HG03097 (cell line): ENCODE measurements around the gene SUMO3.

ENCODE experiments used
- ATAC-seq: cut with Tn5 transposase; IDR thresholded peaks from one replicate; pipeline ENCODE4 v1.9.1; 2021; ENCODE audit not compliant: unreplicated experiment, low FRiP score

Gene SUMO3

GRCh38 chr21:44762221-44763049, 55.4 kb downstream of the SUMO3 start:
- no peak for ATAC-seq

- ATAC-seq = no peak
Measured at GRCh38 chr21:44761747-44762208, 56.1 kb downstream of the SUMO3 start.

GRCh38 chr21:44761011-44761729, 56.7 kb downstream of the SUMO3 start:
- no peak for ATAC-seq

- ATAC-seq = no peak
Measured at GRCh38 chr21:44760376-44760775, 57.5 kb downstream of the SUMO3 start.

- ATAC-seq = no peak
Measured at GRCh38 chr21:44759628-44760285, 58.1 kb downstream of the SUMO3 start.

DNA sequence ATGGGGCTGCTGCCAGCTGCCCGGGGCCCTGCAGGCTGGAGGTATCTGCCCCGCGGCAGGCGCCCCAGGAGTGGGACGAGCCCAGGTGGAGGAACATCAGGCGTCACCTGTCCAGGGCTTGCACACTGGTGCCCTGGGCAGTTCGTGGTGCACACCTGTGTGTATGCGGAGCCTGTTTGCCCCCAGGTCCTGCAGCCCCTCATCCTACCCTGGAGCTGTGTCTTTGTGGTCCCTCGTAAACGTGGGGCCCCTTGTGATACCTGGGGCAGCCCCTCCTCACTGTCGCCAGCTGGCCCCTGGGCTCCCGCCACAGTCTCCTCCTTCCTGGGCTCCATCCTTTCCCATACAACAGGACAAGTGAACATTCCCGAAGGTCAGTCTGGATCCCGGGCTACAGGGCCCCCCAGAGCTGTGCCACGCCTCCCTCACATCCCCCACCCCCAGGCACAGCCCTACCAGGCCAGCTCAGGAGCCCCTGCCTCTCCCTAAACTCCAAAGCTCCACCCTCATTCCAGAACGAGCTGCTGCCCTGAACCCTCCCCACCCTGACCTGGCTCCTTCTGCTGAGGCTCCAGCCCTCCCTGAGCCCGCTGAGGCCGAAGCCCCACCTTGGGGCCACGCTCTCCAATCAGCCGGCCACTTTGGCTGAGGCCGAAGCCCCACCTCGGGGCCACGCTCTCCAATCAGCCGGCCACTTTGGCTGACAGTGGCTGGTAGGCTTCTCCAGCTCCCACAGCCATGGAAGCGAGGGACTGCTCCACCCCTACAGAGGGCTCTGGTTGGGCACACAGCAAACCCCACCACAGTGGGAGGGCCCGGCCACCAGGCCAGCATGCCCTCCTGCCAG, 58.9 kb downstream of the SUMO3 start:
- ATAC-seq = no peak

DNA sequence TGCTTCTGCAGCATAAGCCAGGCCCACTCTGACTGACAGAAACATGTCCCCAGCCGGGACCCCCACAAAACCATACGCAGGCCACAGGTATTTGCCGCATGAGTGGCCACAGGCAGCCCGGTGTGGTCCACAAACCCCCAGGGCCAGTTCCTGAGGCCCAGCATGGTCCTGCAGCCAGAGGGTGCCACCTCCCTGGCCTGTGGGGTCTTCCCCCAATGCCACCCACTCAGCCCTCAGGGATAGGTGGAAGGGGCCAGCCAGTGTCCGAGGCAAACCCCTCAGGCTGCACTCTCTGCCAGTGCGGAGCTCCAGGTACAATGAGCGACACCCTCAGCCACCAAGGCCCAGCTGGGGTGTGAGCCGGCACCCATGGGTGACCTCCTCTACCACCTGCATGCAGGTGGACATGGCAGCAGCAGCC, 59.7 kb downstream of the SUMO3 start:
- ATAC-seq = no peak

GRCh38 chr21:44757731-44758130, 60.1 kb downstream of the SUMO3 start:
- no peak for ATAC-seq

DNA sequence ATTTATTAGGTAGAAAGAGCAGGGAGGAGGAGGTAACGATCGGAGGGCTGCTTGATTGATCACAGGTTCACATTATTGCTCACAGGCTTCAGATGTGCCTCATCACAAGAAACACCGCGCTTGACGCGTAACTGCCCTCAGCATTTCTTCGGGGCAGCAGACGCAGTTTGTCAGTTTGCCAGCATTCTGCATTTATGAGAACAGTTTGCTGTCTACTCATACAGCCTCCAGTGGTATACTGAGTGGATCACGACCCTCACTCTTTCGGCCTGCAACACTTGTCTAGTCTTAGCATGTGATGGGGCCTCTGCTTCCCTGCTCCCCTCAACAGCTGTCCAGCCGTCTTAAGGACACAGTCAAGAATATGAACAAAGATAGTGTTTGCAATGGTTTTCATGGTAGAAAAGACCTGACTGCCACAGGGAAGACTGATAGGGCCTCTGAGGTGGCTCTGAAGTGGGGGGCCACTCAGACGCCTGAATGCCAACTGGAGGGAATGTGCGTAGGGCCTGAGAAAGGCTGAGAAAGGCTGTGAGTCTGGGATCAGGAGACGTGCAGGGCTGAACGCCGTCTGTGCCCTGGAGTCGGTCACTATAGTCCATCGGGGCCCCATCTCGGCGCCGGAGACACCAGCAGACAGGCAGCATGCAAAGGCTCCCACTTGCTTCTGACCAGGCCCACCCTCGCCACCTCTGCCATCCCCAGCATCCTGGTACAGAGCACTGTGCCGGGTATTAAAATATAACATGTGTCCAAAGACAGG, 61.3 kb downstream of the SUMO3 start:
- ATAC-seq = no peak
